LNCaP clone FGC (cell line): ENCODE measurements around the gene CPB2.

Source experiments
- DNase-seq: peaks from one replicate; pipeline ENCODE4 v3.0.0-alpha.2; 2011; ENCODE audit warnings: low read depth
- H3K4me3 ChIP-seq: 2 replicates; pipeline ENCODE4 v1.5.1; 2011; ENCODE audit warnings: mild to moderate bottlenecking, low read depth, low read length, control low read depth
- CTCF ChIP-seq: IDR thresholded peaks from 2 replicates; pipeline ENCODE4 v1.5.1; 2012; ENCODE audit warnings: mild to moderate bottlenecking; ENCODE audit not compliant: control insufficient read depth, insufficient read depth; ENCODE audit errors: extremely low read depth

Gene CPB2

GRCh38 chr13:46145950-46146349 lies 41.1 kb upstream of the CPB2 start:
- no peak overlapping the region for H3K4me3 ChIP-seq
- no peak for DNase-seq
- TF ChIP-seq CTCF: no peak

- no peak overlapping the region for H3K4me3 ChIP-seq
- no peak for TF ChIP-seq CTCF
- no peak for DNase-seq
These were observed 40.3 kb upstream of the CPB2 start for GRCh38 chr13:46145135-46145534.

DNA sequence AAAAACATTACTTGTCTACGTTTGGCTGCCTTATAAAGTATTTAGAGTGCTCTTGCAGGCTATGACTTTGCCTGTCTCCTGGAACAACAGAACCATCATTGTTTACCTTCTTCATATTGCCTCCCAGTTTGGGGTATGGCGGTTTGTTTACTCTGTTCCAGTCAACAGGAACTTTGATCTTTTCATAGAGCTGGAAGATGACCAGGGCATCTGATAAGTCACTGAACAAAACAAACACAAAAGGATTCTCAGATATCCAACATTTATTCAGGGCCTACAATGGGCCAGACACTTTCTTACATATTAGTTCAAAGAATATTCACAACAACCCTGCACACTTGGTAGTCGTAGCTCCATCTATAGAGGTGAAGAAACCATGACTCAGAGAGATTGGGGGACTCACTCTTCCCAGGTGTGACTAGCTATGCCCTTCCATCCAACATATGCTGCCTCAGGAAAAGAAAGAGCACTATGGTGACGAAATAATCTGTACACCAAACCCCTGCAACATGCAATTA lies 38.4 kb upstream of the CPB2 start:
- peak; percentile 98 for DNase-seq
- no peak overlapping the region for H3K4me3 ChIP-seq
- TF ChIP-seq CTCF: no peak

- TF ChIP-seq CTCF: no peak
- no peak for DNase-seq
- no peak overlapping the region for H3K4me3 ChIP-seq
These were observed 37.9 kb upstream of the CPB2 start for GRCh38 chr13:46142776-46143175.

GRCh38 chr13:46140044-46140443 lies 35.2 kb upstream of the CPB2 start:
- no peak for TF ChIP-seq CTCF

GRCh38 chr13:46137627-46138317 lies 32.9 kb upstream of the CPB2 start:
- no peak for TF ChIP-seq CTCF
- no peak for DNase-seq
- no peak overlapping the region for H3K4me3 ChIP-seq

More at GRCh38 chr13:46140044-46140443, 35.2 kb upstream of the CPB2 start:
- no peak for DNase-seq
- H3K4me3 ChIP-seq: no peak overlapping the region

DNA sequence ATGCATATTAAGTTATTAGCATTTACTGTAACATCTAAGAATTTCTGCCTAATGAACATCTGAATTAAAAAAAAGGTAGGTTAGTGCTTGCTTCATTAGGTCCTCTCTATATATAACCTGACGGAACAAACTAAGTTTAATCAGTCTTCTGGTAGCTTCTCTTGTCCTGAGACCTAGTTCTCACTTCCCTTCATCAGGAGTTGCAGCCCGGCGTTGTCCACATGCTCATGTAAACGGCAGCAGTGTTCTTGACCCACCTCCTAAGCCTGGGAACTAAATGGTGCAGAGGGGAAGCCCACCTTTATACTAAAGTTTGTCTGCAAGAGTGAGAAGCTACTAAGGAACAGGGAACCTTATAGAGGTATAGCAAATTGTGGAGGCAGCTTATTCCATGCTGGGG lies 31.9 kb upstream of the CPB2 start:
- no peak for DNase-seq
- H3K4me3 ChIP-seq: no peak overlapping the region
- no peak for TF ChIP-seq CTCF
